ENCODE results near the gene COQ4.

- no peak for TF ChIP-seq CTCF (IDR thresholded peaks at IDR 0.05 in 4 of 5, conservative IDR thresholded peaks at IDR 0.05 in 1 of 5)
- TF ChIP-seq POLR2A (IDR thresholded peaks at IDR 0.05) = no peak
These were observed 27.1 kb downstream of the COQ4 start for GRCh38 chr9:128349772-128350171.
